ENCODE data around the gene BICD1. TPM values are rescaled to one million over a fixed set of nuclear protein-coding genes. Genes with fewer than 3 reads are reported as not detected.

The BICD1 gene
- polyA plus RNA-seq, 1 of the 3 experiments (the other 2 are of a cell fraction), result 12.1 TPM

DNA sequence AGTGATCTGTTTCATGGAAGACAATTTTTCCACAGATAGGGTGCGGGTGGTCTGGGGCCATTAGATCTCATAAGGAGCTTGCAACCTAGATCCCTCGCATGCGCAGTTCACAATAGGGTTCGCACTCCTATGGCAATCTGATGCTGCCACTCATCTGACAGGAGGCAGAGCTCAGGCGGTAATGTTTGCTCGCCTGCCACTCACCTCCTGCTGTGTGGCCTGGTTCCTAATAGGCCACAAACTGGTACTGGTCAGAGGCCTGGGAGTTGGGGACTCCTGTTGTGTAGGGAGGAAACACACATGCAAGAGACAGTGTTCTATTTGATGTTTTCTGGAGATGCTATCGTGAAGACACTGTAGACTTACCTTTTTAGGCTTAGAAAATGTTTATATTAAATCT lies 215.7 kb downstream of the BICD1 start:
- Histone ChIP-seq H3K4me1 (ENCODE audit: control insufficient read depth in 1 of 2, insufficient read depth in 2 of 2, low read depth in 1 of 2, low read length in 1 of 2) (peaks cover 0 to 4% of the 10 kb centered on the region in 2 experiments; a peak in 1 of 4 replicates), H4K20me1 (ENCODE audit: insufficient read depth) (no peaks in the 10 kb centered on the region), H3K9me3 (no peaks in the 10 kb centered on the region), H3K4me3 (ENCODE audit: low read depth in 2 of 2, low read length in 1 of 2) (no peak overlapping the region), H3K36me3 (replicated peaks in 1 of 2; ENCODE audit: control insufficient read depth in 1 of 2, insufficient read depth in 2 of 2, low read length in 1 of 2) (no peaks in the 10 kb centered on the region), H3K79me2 (ENCODE audit: insufficient read depth) (peaks cover 13% of the 10 kb centered on the region; the same call in 1 of the 2 replicates), H3K9me2 (no peaks in the 10 kb centered on the region), H3K4me2 (no peak overlapping the region), H3K27me3 (ENCODE audit: insufficient read depth) (no peaks in the 10 kb centered on the region), H3K27ac (ENCODE audit: low read depth in 2 of 2, low read length in 1 of 2) (no peak overlapping the region), H3K9ac (no peak overlapping the region), H3F3A (replicated peaks; ENCODE audit: insufficient read depth) (peaks cover 5% of the 10 kb centered on the region), H2AFZ (ENCODE audit: low read depth) (no peak overlapping the region)
- ChIA-PET POLR2A (no interaction called here), CTCF (interaction anchor here (1.1 to 4.2 kb wide), 5 partner anchors 9 to 669 kb away, joined by 4 to 21 read pairs (median 5); no protein-coding TSS in a partner anchor)
- DNase-seq, result no peak
- TF ChIP-seq USF2 (IDR thresholded peaks at IDR 0.05; ENCODE audit: borderline replicate concordance, low read depth, low read length) (no peak), ELF1 (IDR thresholded peaks at IDR 0.05) (no peak), CTCF (IDR thresholded peaks at IDR 0.05) (no peak), TEAD4 (IDR thresholded peaks at IDR 0.05; ENCODE audit: borderline replicate concordance, insufficient read depth) (no peak), ZBTB33 (IDR thresholded peaks at IDR 0.05; ENCODE audit: borderline replicate concordance, low read depth) (no peak), MEF2A (IDR thresholded peaks at IDR 0.05; ENCODE audit: borderline replicate concordance, low read depth) (no peak)
- TF ChIP-seq, protein P1, sequence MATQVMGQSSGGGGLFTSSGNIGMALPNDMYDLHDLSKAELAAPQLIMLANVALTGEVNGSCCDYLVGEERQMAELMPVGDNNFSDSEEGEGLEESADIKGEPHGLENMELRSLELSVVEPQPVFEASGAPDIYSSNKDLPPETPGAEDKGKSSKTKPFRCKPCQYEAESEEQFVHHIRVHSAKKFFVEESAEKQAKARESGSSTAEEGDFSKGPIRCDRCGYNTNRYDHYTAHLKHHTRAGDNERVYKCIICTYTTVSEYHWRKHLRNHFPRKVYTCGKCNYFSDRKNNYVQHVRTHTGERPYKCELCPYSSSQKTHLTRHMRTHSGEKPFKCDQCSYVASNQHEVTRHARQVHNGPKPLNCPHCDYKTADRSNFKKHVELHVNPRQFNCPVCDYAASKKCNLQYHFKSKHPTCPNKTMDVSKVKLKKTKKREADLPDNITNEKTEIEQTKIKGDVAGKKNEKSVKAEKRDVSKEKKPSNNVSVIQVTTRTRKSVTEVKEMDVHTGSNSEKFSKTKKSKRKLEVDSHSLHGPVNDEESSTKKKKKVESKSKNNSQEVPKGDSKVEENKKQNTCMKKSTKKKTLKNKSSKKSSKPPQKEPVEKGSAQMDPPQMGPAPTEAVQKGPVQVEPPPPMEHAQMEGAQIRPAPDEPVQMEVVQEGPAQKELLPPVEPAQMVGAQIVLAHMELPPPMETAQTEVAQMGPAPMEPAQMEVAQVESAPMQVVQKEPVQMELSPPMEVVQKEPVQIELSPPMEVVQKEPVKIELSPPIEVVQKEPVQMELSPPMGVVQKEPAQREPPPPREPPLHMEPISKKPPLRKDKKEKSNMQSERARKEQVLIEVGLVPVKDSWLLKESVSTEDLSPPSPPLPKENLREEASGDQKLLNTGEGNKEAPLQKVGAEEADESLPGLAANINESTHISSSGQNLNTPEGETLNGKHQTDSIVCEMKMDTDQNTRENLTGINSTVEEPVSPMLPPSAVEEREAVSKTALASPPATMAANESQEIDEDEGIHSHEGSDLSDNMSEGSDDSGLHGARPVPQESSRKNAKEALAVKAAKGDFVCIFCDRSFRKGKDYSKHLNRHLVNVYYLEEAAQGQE (IDR thresholded peaks at IDR 0.05; ENCODE audit: low read depth, low read length), result no peak
- WGBS (ENCODE audit: low lambda C conversion rate), result over 99% methylated on average over 7 of the region's 7 CpGs
